Right lobe of liver (tissue), 4 donors: ENCODE measurements around the gene ENGASE.

ENCODE experiments used
- POLR2A ChIP-seq: fragments of 450-650 bp; IDR thresholded peaks from one replicate; pipeline ENCODE4 v1.6.1; 2017; ENCODE audit warnings: antibody characterized with exemption, mild to moderate bottlenecking
- TF ChIP-seq, protein P1 (sequence below), 4 donors: fragments of 200-600 bp in 3 of 4; fragments of 450-650 bp in 1 of 4; IDR thresholded peaks; one replicate each; pipeline versions ENCODE4 v1.5.1 to v1.8.0; 2016 to 2022; ENCODE audit warnings: antibody characterized with exemption in 4 of 4, mild to moderate bottlenecking in 2 of 4
- donor health status: DM: no; HTN: no; CAD: no.
- donor health status: DM: no; HTN: no; CAD: no.
- donor health status: DM: no; HTN: yes; CAD: no.

DNA sequence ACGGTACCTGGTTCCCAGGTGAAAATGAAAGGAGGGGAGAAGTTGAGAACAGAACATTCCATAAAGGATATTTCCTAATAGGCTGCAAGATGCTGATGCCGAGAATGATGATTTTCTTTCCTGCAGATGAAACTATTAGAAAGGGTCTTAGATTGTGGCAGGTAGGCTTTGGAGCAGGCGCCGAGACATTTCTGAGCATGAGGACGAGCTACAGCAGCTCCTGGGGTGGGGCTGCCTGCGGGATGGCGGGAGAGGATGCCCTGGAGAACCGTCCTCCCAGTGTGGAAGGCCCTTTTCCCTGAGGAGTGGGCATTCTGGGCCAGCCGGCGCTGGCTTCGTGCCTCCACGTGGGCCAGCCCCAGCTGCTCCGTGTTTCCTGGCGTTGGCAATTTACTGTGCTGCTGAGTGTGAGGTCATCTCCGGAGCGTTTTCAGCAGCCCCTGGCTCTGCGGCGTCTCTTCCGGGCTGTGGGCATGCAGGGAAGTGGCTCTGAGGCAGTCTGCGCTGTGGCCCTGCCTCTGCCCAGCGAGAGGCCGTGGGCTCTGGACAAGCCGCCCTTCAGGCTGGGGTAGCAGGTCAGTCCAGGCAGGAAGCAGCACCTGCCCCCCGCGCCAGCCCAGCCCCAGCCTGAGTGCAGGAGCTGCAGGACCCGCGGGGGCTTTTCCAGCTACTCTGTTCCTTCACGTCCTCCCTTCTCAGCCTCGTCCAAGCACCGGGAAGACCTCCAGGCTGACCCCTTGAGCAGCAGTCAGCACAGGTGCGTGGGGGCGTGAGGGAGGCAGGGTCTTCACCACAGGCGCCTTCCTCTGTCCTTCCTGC lies 12.2 kb downstream of the ENGASE start:
- TF ChIP-seq, protein P1, sequence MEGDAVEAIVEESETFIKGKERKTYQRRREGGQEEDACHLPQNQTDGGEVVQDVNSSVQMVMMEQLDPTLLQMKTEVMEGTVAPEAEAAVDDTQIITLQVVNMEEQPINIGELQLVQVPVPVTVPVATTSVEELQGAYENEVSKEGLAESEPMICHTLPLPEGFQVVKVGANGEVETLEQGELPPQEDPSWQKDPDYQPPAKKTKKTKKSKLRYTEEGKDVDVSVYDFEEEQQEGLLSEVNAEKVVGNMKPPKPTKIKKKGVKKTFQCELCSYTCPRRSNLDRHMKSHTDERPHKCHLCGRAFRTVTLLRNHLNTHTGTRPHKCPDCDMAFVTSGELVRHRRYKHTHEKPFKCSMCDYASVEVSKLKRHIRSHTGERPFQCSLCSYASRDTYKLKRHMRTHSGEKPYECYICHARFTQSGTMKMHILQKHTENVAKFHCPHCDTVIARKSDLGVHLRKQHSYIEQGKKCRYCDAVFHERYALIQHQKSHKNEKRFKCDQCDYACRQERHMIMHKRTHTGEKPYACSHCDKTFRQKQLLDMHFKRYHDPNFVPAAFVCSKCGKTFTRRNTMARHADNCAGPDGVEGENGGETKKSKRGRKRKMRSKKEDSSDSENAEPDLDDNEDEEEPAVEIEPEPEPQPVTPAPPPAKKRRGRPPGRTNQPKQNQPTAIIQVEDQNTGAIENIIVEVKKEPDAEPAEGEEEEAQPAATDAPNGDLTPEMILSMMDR (IDR thresholded peaks at IDR 0.05) = no peak
- TF ChIP-seq POLR2A = no peak
